PC-9 (cell line): ENCODE measurements around the gene ZNF780A. TPM values are rescaled to one million over a fixed set of nuclear protein-coding genes. Genes with fewer than 3 reads are reported as not detected.

ENCODE experiments used
- BruUV-seq: library from RNA; stranded (reverse); fragments of 400-500 nt; replicated peaks from 2 replicates; lab custom pipeline; 2021; lab: Mats Ljungman, UMichigan
- CTCF ChIA-PET: fragments of 300-600 bp; sonication (Branson Sonifier 250); formaldehyde crosslinking; loops from one replicate; lab custom pipeline; 2022; ENCODE audit warnings: antibody characterized with exemption; lab: Charles Lee
- POLR2A ChIA-PET: fragments of 300-600 bp; sonication (Branson Sonifier 250); formaldehyde crosslinking; loops from one replicate; lab custom pipeline; 2022; ENCODE audit warnings: antibody characterized with exemption; ENCODE audit not compliant: unreplicated experiment; lab: Charles Lee
- DNase-seq, 2 experiments: peaks; one replicate each; pipeline versions ENCODE4 v3.0.0 to v3.0.0-alpha.2; 2015 to 2022; ENCODE audit warnings: mixed read lengths in 1 of 2
- H2AFZ ChIP-seq: fragments of 200-600 bp; sonication (generic); 2 replicates; pipeline ENCODE4 v1.8.1; 2017; ENCODE audit warnings: antibody characterized with exemption
- H3F3A ChIP-seq: fragments of 200-600 bp; sonication (generic); 2 replicates; pipeline ENCODE4 v1.8.1; 2017; ENCODE audit warnings: antibody characterized with exemption, mild to moderate bottlenecking, low read depth; ENCODE audit not compliant: insufficient read depth
- H3K27ac ChIP-seq: fragments of 200-600 bp; sonication (generic); 2 replicates; pipeline ENCODE4 v1.6.1; 2016; ENCODE audit warnings: mixed run types
- H3K27me3 ChIP-seq: fragments of 200-600 bp; sonication (generic); 2 replicates; pipeline ENCODE4 v1.6.1; 2016; ENCODE audit warnings: low read depth, mixed run types; ENCODE audit not compliant: insufficient read depth
- H3K36me3 ChIP-seq: fragments of 200-600 bp; sonication (generic); 2 replicates; pipeline ENCODE4 v1.6.1; 2016; ENCODE audit warnings: low read depth, mixed run types
- H3K4me1 ChIP-seq: fragments of 200-600 bp; sonication (generic); replicated peaks from 2 replicates; pipeline ENCODE4 v1.6.1; 2016; ENCODE audit warnings: mixed run types; ENCODE audit not compliant: insufficient read depth
- H3K4me2 ChIP-seq: fragments of 200-600 bp; sonication (generic); 2 replicates; pipeline ENCODE4 v1.6.1; 2017; ENCODE audit warnings: mixed run types
- H3K4me3 ChIP-seq: fragments of 200-600 bp; sonication (generic); 2 replicates; pipeline ENCODE4 v1.6.1; 2016; ENCODE audit warnings: mixed run types
- H3K79me2 ChIP-seq: fragments of 200-600 bp; sonication (generic); 2 replicates; pipeline ENCODE4 v1.6.1; 2017; ENCODE audit warnings: low read depth, mixed run types
- H3K9me2 ChIP-seq: fragments of 200-600 bp; sonication (generic); 2 replicates; pipeline ENCODE4 v1.8.1; 2017; ENCODE audit warnings: mild to moderate bottlenecking; ENCODE audit not compliant: insufficient read depth
- H3K9me3 ChIP-seq: fragments of 200-600 bp; sonication (generic); 2 replicates; pipeline ENCODE4 v1.8.1; 2016; ENCODE audit warnings: low read depth; ENCODE audit not compliant: insufficient read depth
- H4K20me1 ChIP-seq: fragments of 200-600 bp; sonication (generic); 2 replicates; pipeline ENCODE4 v1.8.1; 2017; ENCODE audit not compliant: insufficient read depth
- EZH2 ChIP-seq: fragments of 200-600 bp; sonication (generic); IDR thresholded peaks from 2 replicates; pipeline ENCODE4 v1.8.0; 2017; ENCODE audit warnings: antibody characterized with exemption, low read depth
- intact Hi-C: fragments of 100-400 bp; cut with micrococcal nuclease; formaldehyde crosslinking; loops from one replicate; pipeline ENCODE4 v1.10.0; 2022; ENCODE audit not compliant: unreplicated experiment
- total RNA-seq: library from RNA; stranded (reverse); gene quantifications from 2 replicates; pipeline ENCODE4 v1.2.3, GENCODE V29; 2021
- TF ChIP-seq, protein P1 (sequence below): fragments of 200-600 bp; sonication (generic); conservative IDR thresholded peaks from 2 replicates; pipeline ENCODE4 v1.6.1; 2017; ENCODE audit warnings: mixed run types, antibody characterized with exemption, mild to moderate bottlenecking, moderate library complexity

ZNF780A gene
- total RNA-seq, 1 experiment from 2014 or later: 15.5 TPM

DNA sequence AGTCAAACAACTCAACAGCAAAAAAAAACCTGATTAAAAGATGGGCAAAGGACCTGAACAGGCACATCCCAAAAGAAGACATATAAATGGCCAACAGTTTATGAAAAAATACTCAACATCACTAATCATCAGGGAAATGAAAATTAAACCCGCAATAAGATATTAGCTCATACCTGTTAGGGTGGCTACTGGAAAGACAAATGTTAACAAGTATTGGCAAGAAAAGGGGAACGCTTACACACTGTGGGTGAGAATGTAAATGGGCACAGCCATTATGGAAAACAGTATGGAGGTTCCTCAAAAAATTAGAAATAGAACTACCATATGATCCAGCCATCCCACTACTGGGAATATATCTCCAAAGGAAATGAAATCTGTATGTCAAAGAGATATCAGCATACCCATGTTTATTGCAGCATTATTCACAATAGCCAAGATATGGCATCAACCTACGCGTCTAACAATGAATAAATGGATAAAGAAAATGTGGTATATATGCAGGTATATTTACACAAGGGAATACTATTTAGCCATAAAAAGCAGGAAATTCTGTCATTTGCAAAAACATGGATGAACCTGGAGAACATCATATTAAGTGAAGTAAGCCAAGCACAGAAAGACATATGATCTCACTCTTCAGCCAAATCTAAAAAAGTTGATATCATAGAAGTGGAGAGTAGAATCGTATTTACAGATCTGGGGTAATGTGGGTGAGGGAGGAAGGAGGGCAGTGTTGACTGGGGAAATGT lies 2.3 kb downstream of the ZNF780A start:
- peaks cover 20% of the 10 kb centered on the region for H3F3A ChIP-seq
- H3K9me3 ChIP-seq: no peaks in the 10 kb centered on the region
- no peaks in the 10 kb centered on the region; the same call in 1 of the 2 replicates for H3K36me3 ChIP-seq
- H3K27ac ChIP-seq: no peak overlapping the region
- no TSS peak for BruUV-seq
- ChIA-PET CTCF (no interaction called here), POLR2A (no interaction called here)
- H3K27me3 ChIP-seq: no peaks in the 10 kb centered on the region
- no peak for DNase-seq
- TF ChIP-seq, protein P1, sequence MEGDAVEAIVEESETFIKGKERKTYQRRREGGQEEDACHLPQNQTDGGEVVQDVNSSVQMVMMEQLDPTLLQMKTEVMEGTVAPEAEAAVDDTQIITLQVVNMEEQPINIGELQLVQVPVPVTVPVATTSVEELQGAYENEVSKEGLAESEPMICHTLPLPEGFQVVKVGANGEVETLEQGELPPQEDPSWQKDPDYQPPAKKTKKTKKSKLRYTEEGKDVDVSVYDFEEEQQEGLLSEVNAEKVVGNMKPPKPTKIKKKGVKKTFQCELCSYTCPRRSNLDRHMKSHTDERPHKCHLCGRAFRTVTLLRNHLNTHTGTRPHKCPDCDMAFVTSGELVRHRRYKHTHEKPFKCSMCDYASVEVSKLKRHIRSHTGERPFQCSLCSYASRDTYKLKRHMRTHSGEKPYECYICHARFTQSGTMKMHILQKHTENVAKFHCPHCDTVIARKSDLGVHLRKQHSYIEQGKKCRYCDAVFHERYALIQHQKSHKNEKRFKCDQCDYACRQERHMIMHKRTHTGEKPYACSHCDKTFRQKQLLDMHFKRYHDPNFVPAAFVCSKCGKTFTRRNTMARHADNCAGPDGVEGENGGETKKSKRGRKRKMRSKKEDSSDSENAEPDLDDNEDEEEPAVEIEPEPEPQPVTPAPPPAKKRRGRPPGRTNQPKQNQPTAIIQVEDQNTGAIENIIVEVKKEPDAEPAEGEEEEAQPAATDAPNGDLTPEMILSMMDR: no peak
- TF ChIP-seq EZH2: no peak
- intact Hi-C loops: no loop called here
- H4K20me1 ChIP-seq: no peaks in the 10 kb centered on the region
- H3K9me2 ChIP-seq: no peaks in the 10 kb centered on the region
- no peak overlapping the region for H3K4me3 ChIP-seq
- no peak overlapping the region for H2AFZ ChIP-seq
- peak overlapping the region; percentile 91; the same call in 1 of the 2 replicates for H3K4me2 ChIP-seq
- peaks cover 14% of the 10 kb centered on the region for H3K4me1 ChIP-seq
- H3K79me2 ChIP-seq: peaks cover 27% of the 10 kb centered on the region; the same call in 1 of the 2 replicates

DNA sequence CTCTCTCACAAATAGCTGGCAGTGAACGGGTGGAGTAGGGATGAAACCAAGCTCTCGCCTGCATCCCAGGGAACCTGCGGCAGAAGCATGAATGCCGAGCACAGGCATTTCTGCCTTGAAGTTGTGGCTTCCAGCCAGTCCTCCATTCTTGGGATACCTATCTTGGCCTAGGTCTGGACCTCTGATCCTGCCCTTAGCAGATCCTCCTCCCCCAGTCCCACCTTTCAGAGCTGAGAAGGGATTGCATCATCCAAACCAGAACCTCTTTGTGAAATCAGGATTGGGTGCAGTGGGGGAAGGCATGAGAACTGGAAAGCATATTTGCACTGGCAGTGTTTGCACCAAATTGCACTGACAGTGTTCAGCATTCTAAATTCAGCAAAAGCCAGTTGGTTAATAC lies 5.8 kb downstream of the ZNF780A start:
- H3K4me2 ChIP-seq: no peak overlapping the region
- no peak for DNase-seq
- no peak overlapping the region for H3K27ac ChIP-seq
- peaks cover 10% of the 10 kb centered on the region for H3K4me1 ChIP-seq
- no peaks in the 10 kb centered on the region for H3K9me2 ChIP-seq
- peaks cover 10% of the 10 kb centered on the region for H3K36me3 ChIP-seq
- H3K4me3 ChIP-seq: no peak overlapping the region
- no peaks in the 10 kb centered on the region for H3K27me3 ChIP-seq
- BruUV-seq: no TSS peak
- intact Hi-C loops: no loop called here
- TF ChIP-seq, protein P1: no peak
- no peak for TF ChIP-seq EZH2
- no peaks in the 10 kb centered on the region for H3K9me3 ChIP-seq
- CTCF ChIA-PET: no interaction called here
- 0 out of 2 replicates have a peak, but pooled peaks cover 3% of the 10 kb centered on the region for H4K20me1 ChIP-seq
- H3K79me2 ChIP-seq: peaks cover 26% of the 10 kb centered on the region; the same call in 1 of the 2 replicates
- H3F3A ChIP-seq: peaks cover 3% of the 10 kb centered on the region; the same call in 1 of the 2 replicates
- POLR2A ChIA-PET: no interaction called here
- H2AFZ ChIP-seq: no peak overlapping the region

DNA sequence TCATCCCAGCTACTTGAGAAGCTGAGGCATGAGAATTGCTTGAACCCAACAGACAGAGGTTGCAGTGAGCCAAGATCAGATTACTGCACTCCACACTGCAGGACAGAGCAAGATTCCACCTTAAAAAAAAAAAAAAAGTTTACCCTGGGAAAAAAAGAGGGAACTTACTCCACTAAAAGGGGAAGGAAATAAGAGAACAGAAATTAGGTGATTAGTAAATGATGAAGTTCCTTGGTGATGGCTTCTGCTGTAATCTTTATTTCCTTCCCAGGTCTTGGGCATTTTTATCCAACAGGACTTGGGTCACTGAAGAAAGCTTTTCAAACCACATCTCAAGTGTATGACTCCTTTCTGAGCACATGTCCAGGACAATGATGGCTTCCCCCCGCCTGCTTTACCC lies 9.3 kb downstream of the ZNF780A start:
- intact Hi-C loops: no loop called here
- no peaks in the 10 kb centered on the region for H3K4me1 ChIP-seq
- H2AFZ ChIP-seq: no peak overlapping the region
- POLR2A ChIA-PET: no interaction called here
- H3K36me3 ChIP-seq: peaks cover 42% of the 10 kb centered on the region
- no peak for DNase-seq
- CTCF ChIA-PET: no interaction called here
- H3K27me3 ChIP-seq: no peaks in the 10 kb centered on the region
- H3K4me2 ChIP-seq: no peak overlapping the region
- no peak for TF ChIP-seq EZH2
- TF ChIP-seq, protein P1: no peak
- H4K20me1 ChIP-seq: 0 out of 2 replicates have a peak, but pooled peaks cover 3% of the 10 kb centered on the region
- peaks cover 5% of the 10 kb centered on the region; the same call in 1 of the 2 replicates for H3K9me3 ChIP-seq
- H3K4me3 ChIP-seq: no peak overlapping the region
- H3F3A ChIP-seq: no peaks in the 10 kb centered on the region
- no peaks in the 10 kb centered on the region for H3K9me2 ChIP-seq
- H3K79me2 ChIP-seq: no peaks in the 10 kb centered on the region
- no peak overlapping the region for H3K27ac ChIP-seq
- BruUV-seq: no TSS peak
